Suprapubic skin (tissue), 4 donors: ENCODE measurements around the gene BASP1. TPM values are rescaled to one million over a fixed set of nuclear protein-coding genes. Genes with fewer than 3 reads are reported as not detected.
"Not testable (repeated sequence)": the region's sequence is repeated elsewhere in the genome, so short reads cannot be mapped to it uniquely, and the experiment has no call there.

Experiments
- DNase-seq, 2 donors: peaks; one replicate each; pipeline ENCODE4 v3.0.0-alpha.2; 2019; ENCODE audit warnings: low spot score in 2 of 2
- H3K27ac ChIP-seq: fragments of 200-600 bp; sonication (generic); one replicate; pipeline ENCODE4 v1.5.1; 2019
- H3K27me3 ChIP-seq: fragments of 200-600 bp; sonication (generic); one replicate; pipeline ENCODE4 v1.5.1; 2019
- H3K36me3 ChIP-seq: fragments of 200-600 bp; sonication (generic); one replicate; pipeline ENCODE4 v1.5.1; 2019
- H3K4me1 ChIP-seq: fragments of 200-600 bp; sonication (generic); one replicate; pipeline ENCODE4 v1.5.1; 2019
- H3K4me3 ChIP-seq: fragments of 200-600 bp; sonication (generic); one replicate; pipeline ENCODE4 v1.5.1; 2019; ENCODE audit warnings: mild to moderate bottlenecking
- H3K9me3 ChIP-seq: fragments of 200-600 bp; sonication (generic); one replicate; pipeline ENCODE4 v1.5.1; 2019
- EP300 ChIP-seq: sonication (generic); formaldehyde crosslinking; IDR thresholded peaks from one replicate; pipeline ENCODE4 v1.6.1; 2017; ENCODE audit warnings: antibody characterized with exemption
- POLR2A ChIP-seq, 2 donors: fragments of 450-650 bp; IDR thresholded peaks; one replicate each; pipeline ENCODE4 v1.6.1; 2017; ENCODE audit warnings: antibody characterized with exemption in 2 of 2, mild to moderate bottlenecking in 2 of 2, moderate library complexity in 2 of 2
- POLR2AphosphoS5 ChIP-seq, 3 donors: sonication (generic); formaldehyde crosslinking; IDR thresholded peaks; one replicate each; pipeline ENCODE4 v1.6.1; 2017; ENCODE audit warnings: antibody characterized with exemption in 3 of 3
- WGBS: methylation state at CpG from one replicate; pipeline ENCODE4 v1.1.5; 2018; 5-methylcytosine and 5-hydroxymethylcytosine counted together
- total RNA-seq, 4 donors: library from RNA; depleted of rRNA; stranded (reverse); fragments of >200 nt; gene quantifications; one replicate each; pipeline ENCODE4 v1.1.0, GENCODE V29; 2016
- TF ChIP-seq, protein P1 (sequence below), 2 donors: fragments of 200-600 bp in 1 of 2; fragments of 450-650 bp in 1 of 2; sonication (generic) in 1 of 2; IDR thresholded peaks; one replicate each; pipeline ENCODE4 v1.5.1; 2016 to 2019; ENCODE audit warnings: antibody characterized with exemption in 2 of 2, mild to moderate bottlenecking in 1 of 2, moderate library complexity in 1 of 2

Gene BASP1
- total RNA-seq, 4 donors from 2014 or later: 20.7 to 31.9 (median 26.2) TPM

DNA sequence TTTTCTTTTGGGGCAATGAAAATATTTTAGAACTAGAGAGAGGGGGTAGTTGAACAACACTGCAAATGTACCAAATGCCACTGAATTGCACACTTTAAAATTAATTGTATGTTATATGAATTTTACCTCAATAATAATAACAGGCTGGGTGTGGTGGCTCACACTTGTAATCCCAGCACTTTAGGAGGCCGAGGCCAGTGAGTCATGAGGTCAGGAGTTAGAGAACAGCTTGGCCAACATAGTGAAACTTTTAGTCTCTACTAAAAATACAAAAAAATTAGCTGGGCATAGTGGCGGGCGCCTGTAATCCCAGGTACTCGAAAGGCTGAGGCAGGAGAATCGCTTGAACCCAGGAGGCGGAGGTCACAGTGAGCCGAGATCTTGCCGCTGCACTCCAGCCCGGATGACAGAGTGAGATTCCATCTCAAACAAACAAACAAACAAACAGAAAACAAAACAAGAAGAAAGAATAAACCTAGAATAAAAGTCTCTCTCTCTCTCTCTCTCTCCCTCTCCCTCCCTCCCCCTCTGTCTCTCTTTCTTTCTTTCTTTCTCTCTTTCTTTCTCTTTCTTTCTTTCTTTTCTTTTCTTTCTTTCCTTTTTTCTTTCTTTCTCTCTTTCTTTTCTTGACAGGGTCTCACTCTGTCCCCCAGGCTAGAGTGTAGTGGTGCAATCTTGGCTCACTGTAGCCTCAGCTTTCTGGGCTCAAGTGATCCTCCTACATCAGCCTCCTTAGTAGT, 91.1 kb downstream of the BASP1 start:
- no peaks in the 10 kb centered on the region for H3K9me3 ChIP-seq
- no peak for DNase-seq
- H3K27me3 ChIP-seq: no peaks in the 10 kb centered on the region
- H3K27ac ChIP-seq: no peak overlapping the region
- no peak overlapping the region for H3K4me3 ChIP-seq
- TF ChIP-seq POLR2AphosphoS5 (IDR thresholded peaks at IDR 0.05): no peak
- TF ChIP-seq EP300: no peak
- TF ChIP-seq POLR2A (IDR thresholded peaks at IDR 0.05): no peak
- TF ChIP-seq, protein P1, sequence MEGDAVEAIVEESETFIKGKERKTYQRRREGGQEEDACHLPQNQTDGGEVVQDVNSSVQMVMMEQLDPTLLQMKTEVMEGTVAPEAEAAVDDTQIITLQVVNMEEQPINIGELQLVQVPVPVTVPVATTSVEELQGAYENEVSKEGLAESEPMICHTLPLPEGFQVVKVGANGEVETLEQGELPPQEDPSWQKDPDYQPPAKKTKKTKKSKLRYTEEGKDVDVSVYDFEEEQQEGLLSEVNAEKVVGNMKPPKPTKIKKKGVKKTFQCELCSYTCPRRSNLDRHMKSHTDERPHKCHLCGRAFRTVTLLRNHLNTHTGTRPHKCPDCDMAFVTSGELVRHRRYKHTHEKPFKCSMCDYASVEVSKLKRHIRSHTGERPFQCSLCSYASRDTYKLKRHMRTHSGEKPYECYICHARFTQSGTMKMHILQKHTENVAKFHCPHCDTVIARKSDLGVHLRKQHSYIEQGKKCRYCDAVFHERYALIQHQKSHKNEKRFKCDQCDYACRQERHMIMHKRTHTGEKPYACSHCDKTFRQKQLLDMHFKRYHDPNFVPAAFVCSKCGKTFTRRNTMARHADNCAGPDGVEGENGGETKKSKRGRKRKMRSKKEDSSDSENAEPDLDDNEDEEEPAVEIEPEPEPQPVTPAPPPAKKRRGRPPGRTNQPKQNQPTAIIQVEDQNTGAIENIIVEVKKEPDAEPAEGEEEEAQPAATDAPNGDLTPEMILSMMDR (IDR thresholded peaks at IDR 0.05): no peak
- H3K4me1 ChIP-seq: peaks cover 9% of the 10 kb centered on the region
- 92% methylated on average over 9 of the region's 9 CpGs for WGBS
- no peaks in the 10 kb centered on the region for H3K36me3 ChIP-seq

DNA sequence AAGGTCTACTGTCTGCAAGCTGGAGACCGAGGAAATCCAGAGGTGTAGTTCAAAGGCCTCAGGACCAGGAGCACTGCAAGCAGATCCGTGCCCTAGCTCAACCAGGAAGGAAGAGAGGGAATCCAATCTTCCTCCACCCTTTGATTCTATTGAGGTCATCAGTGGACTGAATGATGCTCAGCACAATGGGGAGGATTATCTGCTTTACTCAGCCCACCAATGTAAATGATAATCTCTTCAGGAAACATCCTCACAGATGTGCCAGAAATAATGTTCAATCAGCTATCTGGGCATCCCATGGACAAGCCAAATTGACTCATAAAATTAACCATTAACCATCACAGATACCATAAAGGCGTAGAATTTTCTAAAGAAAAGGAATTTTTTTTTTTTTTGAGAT, 92.0 kb downstream of the BASP1 start:
- Histone ChIP-seq H3K36me3 (no peaks in the 10 kb centered on the region), H3K4me1 (peaks cover 9% of the 10 kb centered on the region), H3K27ac (no peak overlapping the region), H3K9me3 (no peaks in the 10 kb centered on the region), H3K27me3 (no peaks in the 10 kb centered on the region), H3K4me3 (no peak overlapping the region)
- TF ChIP-seq POLR2AphosphoS5 (IDR thresholded peaks at IDR 0.05) (no peak), POLR2A (IDR thresholded peaks at IDR 0.05) (no peak), EP300 (no peak)
- TF ChIP-seq, protein P1 (IDR thresholded peaks at IDR 0.05): no peak
- no peak for DNase-seq
- 82% methylated on average over 3 of the region's 3 CpGs for WGBS

DNA sequence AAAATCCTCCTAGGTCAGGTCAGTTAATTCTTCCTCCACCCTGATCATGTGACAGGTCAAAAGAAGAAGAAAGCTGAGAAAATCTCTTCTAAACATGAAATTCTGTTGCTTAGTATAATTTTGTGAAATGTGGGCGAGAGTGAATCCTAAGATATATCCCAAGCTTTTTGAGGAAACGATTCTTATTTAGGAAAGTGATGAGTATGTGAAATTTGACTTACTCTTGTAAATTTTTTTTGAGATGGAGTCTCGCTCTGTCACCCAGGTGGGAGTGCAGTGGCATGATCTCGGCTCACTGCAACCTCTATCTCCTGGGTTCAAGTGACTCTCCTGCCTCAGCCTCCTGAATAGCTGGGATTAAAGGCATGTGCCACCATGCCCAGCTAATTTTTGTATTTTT, 93.1 kb downstream of the BASP1 start:
- 88% methylated on average over 4 of the region's 4 CpGs for WGBS
- H3K27ac ChIP-seq, H3K4me3 ChIP-seq, H3K9me3 ChIP-seq, DNase-seq, H3K4me1 ChIP-seq, H3K27me3 ChIP-seq, H3K36me3 ChIP-seq: not testable (repeated sequence)

DNA sequence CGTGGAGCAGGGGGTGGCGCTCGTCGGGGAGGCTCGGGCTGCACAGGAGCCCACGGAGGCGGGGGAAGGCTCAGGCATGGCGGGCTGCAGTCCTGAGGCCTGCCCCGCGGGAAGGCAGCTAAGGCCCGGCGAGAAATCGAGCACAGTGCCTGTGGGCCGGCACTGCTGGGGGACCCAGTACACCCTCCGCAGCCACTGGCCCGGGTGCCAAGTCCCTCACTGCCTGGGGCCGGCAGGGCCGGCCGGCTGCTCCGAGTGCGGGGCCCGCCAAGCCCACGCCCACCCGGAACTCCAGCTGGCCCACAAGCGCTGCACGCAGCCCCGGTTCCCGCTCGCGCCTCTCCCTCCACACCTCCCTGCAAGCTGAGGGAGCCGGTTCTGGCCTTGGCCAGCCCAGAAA, 94.4 kb downstream of the BASP1 start:
- H3K9me3 ChIP-seq, H3K27ac ChIP-seq, H3K4me3 ChIP-seq, H3K27me3 ChIP-seq, DNase-seq, H3K4me1 ChIP-seq, H3K36me3 ChIP-seq: not testable (repeated sequence)
- 100% methylated on average over 6 of the region's 31 CpGs for WGBS

DNA sequence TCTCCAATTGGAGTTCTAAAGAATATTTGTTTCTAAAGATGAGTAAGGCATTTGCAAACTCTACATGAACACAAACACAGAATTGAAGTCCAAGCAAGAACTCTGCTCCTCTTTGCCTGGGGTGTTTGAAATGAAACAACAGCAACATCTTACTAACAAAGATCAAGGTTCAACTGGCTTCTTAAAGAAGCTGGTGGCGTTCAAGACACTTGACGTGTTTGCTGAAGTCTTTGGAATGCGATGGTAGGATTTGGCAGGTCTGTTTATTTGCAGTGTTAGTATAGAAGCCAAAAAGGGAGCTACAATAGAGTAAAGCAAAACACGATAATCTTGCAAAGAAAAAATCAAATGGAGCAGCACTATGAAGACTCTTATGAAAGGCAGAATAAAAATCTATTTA, 94.9 kb downstream of the BASP1 start:
- 54% methylated on average over 4 of the region's 4 CpGs for WGBS
- Histone ChIP-seq H3K4me3 (no peak overlapping the region), H3K27ac (no peak overlapping the region), H3K9me3 (no peaks in the 10 kb centered on the region), H3K27me3 (no peaks in the 10 kb centered on the region), H3K4me1 (peaks cover 14% of the 10 kb centered on the region), H3K36me3 (no peaks in the 10 kb centered on the region)
- no peak for TF ChIP-seq POLR2AphosphoS5 (IDR thresholded peaks at IDR 0.05)
- no peak for TF ChIP-seq EP300
- no peak for DNase-seq

DNA sequence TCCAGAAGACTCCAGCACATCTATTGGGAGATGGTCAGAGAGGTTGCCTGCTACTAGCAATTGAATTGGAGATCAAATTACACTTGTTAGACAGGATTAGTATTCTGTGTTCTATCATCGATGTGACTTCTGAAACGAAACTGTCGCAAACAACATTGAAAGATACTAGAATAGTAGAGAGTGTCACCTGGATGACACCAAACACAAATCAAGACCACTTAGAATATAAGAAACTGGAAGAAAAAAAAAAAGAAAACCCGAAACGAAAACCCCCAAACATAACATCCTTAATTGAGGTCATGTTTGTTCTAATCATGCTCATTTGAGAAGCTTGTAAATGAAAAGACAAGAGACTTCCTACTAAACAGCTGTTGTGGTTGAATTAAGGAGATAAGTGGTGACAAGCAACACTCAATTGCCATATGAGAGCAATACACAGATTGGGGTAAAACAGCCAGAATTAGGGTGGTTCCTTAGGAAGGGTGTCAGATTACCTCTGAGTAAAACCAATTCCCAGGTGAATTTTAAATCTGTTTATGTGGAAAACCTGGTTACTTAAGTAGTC, 97.6 kb downstream of the BASP1 start:
- Histone ChIP-seq H3K4me3 (no peak overlapping the region), H3K36me3 (no peaks in the 10 kb centered on the region), H3K9me3 (no peaks in the 10 kb centered on the region), H3K4me1 (peaks cover 18% of the 10 kb centered on the region), H3K27me3 (no peaks in the 10 kb centered on the region), H3K27ac (no peak overlapping the region)
- TF ChIP-seq POLR2AphosphoS5 (IDR thresholded peaks at IDR 0.05) (no peak), EP300 (no peak), POLR2A (IDR thresholded peaks at IDR 0.05) (no peak)
- TF ChIP-seq, protein P1 (IDR thresholded peaks at IDR 0.05): no peak
- WGBS: 88% methylated on average over 5 of the region's 5 CpGs
- DNase-seq: no peak
